ENCODE measurements around the gene CTH. TPM values are rescaled to one million over a fixed set of nuclear protein-coding genes. Genes with fewer than 3 reads are reported as not detected.

Gene CTH
- total RNA-seq, 4 donors from 2014 or later: 1.3 to 6.9 (median 2.5) TPM

DNA sequence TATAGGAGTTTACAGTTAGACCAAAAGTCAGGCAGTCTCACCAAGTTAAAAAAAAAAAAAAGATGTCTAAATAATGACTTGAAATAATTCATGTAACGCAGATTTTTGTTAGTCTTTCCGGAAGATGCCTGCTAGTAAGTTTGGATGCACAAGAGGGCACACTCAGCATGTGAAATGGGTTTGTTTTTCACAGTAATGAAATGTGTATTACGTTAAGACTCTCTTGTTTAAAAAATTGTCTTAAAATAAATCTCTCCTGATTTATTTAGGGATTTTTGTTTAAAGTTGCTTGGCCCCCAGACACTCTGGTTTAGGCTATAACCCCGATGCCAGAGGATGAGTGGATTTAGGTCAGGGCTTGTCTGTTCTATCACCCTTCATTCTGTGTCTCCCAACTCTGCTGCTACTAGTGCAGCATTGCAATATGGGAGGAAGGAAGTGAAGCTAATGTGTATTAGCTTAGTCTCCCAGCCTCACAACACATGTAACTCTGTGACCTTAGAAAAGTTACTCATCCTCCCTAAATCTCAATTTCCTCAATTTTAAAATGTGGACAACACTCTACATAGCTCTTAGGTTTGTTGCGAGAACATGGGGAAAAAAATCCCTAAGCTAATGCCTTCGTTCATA, 25.7 kb downstream of the CTH start:
- TF ChIP-seq, protein P1, sequence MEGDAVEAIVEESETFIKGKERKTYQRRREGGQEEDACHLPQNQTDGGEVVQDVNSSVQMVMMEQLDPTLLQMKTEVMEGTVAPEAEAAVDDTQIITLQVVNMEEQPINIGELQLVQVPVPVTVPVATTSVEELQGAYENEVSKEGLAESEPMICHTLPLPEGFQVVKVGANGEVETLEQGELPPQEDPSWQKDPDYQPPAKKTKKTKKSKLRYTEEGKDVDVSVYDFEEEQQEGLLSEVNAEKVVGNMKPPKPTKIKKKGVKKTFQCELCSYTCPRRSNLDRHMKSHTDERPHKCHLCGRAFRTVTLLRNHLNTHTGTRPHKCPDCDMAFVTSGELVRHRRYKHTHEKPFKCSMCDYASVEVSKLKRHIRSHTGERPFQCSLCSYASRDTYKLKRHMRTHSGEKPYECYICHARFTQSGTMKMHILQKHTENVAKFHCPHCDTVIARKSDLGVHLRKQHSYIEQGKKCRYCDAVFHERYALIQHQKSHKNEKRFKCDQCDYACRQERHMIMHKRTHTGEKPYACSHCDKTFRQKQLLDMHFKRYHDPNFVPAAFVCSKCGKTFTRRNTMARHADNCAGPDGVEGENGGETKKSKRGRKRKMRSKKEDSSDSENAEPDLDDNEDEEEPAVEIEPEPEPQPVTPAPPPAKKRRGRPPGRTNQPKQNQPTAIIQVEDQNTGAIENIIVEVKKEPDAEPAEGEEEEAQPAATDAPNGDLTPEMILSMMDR (IDR thresholded peaks at IDR 0.05 in 4 of 5, conservative IDR thresholded peaks at IDR 0.05 in 1 of 5): no peak
- no peak for TF ChIP-seq POLR2A (IDR thresholded peaks at IDR 0.05)
- H3K36me3 ChIP-seq: peaks cover 3 to 56% of the 10 kb centered on the region in 2 donors
- intact Hi-C loops (cut with DNase I; ENCODE audit: low total_unique reads): no loop called here

DNA sequence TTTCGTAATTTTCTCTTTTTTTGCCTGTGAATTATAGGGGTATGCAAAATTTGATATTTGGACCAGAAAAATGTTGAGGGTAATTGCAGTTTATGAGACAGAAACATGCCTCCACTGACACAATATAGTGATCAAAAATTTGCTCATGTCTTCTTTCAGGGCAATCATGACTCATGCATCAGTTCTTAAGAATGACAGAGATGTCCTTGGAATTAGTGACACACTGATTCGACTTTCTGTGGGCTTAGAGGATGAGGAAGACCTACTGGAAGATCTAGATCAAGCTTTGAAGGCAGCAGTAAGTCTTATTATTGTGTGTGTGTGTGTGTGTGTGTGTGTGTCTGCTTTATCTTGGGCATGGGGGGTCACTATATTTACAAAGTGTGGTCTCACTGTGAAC, 27.5 kb downstream of the CTH start:
- in situ Hi-C loops (cut with MboI; ENCODE audit: low sequenced_read_pairs in 4 of 4): no loop called here

More for the DNA sequence above, 25.7 kb downstream of the CTH start:
- H3K27me3 ChIP-seq: no peaks in the 10 kb centered on the region
- in situ Hi-C loops (cut with MboI; ENCODE audit: low sequenced_read_pairs in 4 of 4): no loop called here
- no peak for ATAC-seq
- no peak overlapping the region for H3K4me3 ChIP-seq
- no peaks in the 10 kb centered on the region for H3K9me3 ChIP-seq
- H3K4me1 ChIP-seq: peaks cover 0 to 2% of the 10 kb centered on the region in 2 donors
- DNase-seq: no peak
- no peak overlapping the region for H3K27ac ChIP-seq

DNA sequence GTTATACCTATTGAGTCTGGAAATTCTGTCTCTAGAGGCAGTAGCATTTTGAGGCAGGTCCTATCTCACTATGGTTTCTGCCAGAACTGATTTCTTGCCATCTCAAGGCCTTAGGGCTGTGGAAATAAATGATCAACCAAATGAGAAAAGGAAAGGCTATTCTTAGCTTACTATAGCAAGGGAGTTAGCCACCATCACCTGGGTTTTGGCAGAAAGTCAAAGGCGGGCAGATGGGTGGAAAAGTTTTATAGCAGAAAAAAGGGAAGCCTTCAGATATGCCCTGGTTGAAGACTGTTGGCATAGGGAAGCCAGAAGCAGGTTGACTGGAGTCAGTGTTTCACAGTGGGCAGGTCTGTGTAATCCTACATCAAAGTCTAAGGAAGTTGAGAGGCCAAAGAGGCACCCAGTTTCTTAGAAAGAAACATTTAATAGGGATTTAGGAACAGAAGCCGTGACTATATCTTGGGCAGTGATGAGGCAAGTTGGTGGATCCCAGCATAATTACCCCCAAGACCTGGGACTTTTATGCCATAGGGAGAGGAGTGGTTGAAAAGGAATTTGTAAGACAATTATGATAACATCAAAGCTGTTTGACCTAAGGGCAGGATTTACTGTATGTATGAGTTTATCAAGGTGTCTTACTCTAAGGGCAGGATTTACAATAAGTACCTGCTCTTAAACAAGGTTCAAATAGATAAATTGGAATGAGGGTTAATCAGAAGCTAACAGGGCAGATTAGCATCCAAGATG, 29.7 kb downstream of the CTH start:
- ATAC-seq: no peak
- intact Hi-C loops (cut with DNase I; ENCODE audit: low total_unique reads) (no loop called here), in situ Hi-C loops (cut with MboI; ENCODE audit: low sequenced_read_pairs in 4 of 4) (no loop called here)
- peaks cover 0 to 26% of the 10 kb centered on the region in 2 donors for H3K36me3 ChIP-seq
- H3K9me3 ChIP-seq: no peaks in the 10 kb centered on the region
- no peak for DNase-seq
- peak overlapping the region in 1 of 4 donors; percentile 2 for H3K27ac ChIP-seq
- no peaks in the 10 kb centered on the region for H3K27me3 ChIP-seq
- H3K4me3 ChIP-seq: no peak overlapping the region
- no peak for TF ChIP-seq POLR2A (IDR thresholded peaks at IDR 0.05)
- TF ChIP-seq, protein P1 (IDR thresholded peaks at IDR 0.05 in 4 of 5, conservative IDR thresholded peaks at IDR 0.05 in 1 of 5): no peak
- peaks cover 0 to 4% of the 10 kb centered on the region in 2 donors for H3K4me1 ChIP-seq

More for the DNA sequence above, 27.5 kb downstream of the CTH start:
- Histone ChIP-seq H3K36me3 (peaks cover 0 to 44% of the 10 kb centered on the region in 2 donors), H3K9me3 (no peaks in the 10 kb centered on the region), H3K27ac (no peak overlapping the region), H3K4me3 (no peak overlapping the region), H3K4me1 (peaks cover 0 to 4% of the 10 kb centered on the region in 2 donors), H3K27me3 (no peaks in the 10 kb centered on the region)
- ATAC-seq: no peak
- intact Hi-C loops (cut with DNase I; ENCODE audit: low total_unique reads): no loop called here
- TF ChIP-seq, protein P1 (IDR thresholded peaks at IDR 0.05 in 4 of 5, conservative IDR thresholded peaks at IDR 0.05 in 1 of 5): no peak
- no peak for TF ChIP-seq POLR2A (IDR thresholded peaks at IDR 0.05)
- DNase-seq: no peak

DNA sequence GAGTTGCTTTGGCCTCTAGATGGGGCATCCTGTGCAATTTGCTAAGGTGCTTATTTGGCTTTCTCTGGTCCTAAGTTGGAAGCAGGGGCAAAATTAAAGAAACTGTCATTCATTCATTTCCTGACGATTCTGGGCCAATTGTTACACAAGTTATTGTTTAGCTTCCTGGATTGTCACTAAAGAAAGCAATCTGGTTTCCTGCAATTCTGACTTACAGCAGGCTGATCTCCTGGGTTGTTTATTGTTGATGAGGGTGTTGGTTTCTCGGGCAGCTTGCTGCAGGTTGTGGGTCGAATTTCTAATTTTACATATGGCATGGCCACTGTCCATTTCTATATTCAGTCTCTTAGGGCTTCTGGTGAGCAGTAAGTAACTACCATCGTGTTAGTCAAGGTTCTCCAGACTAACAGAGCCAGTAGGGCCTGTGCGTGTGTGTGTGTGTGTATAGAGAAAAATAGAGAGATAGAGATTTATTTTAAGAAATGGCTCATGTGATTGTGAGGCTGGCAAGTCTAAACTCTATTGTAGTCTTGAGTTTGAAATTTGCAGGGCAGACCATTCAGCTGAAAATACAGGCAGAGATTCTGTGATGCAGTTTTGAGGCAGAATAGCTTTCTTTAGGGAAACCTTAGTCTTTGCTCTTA, 30.4 kb downstream of the CTH start:
- in situ Hi-C loops (cut with MboI; ENCODE audit: low sequenced_read_pairs in 4 of 4) (no loop called here), intact Hi-C loops (cut with DNase I; ENCODE audit: low total_unique reads) (no loop called here)
- H3K9me3 ChIP-seq: no peaks in the 10 kb centered on the region
- H3K4me3 ChIP-seq: no peak overlapping the region
- H3K36me3 ChIP-seq: peaks cover 0 to 21% of the 10 kb centered on the region in 2 donors
- H3K27me3 ChIP-seq: no peaks in the 10 kb centered on the region
- peaks cover 0 to 4% of the 10 kb centered on the region in 2 donors for H3K4me1 ChIP-seq
- DNase-seq (no peak), ATAC-seq (no peak)
- no peak overlapping the region for H3K27ac ChIP-seq
- TF ChIP-seq, protein P1 (IDR thresholded peaks at IDR 0.05 in 4 of 5, conservative IDR thresholded peaks at IDR 0.05 in 1 of 5): no peak
- no peak for TF ChIP-seq POLR2A (IDR thresholded peaks at IDR 0.05)

Data from gastrocnemius medialis (tissue), 4 donors.